Breast epithelium (tissue), 4 donors: ENCODE measurements around the gene HILPDA. TPM values are rescaled to one million over a fixed set of nuclear protein-coding genes. Genes with fewer than 3 reads are reported as not detected.

Source experiments
- DNase-seq, 2 donors: peaks; one replicate each; pipeline ENCODE4 v3.0.0-alpha.2; 2019; ENCODE audit warnings: low spot score in 2 of 2
- H3K27ac ChIP-seq, 2 donors: fragments of 200-600 bp; sonication (generic) in 1 of 2; one replicate each; pipeline ENCODE4 v1.5.1; 2016 to 2019; ENCODE audit warnings: mild to moderate bottlenecking in 1 of 2
- H3K27me3 ChIP-seq, 2 donors: fragments of 200-600 bp; sonication (generic) in 1 of 2; one replicate each; pipeline versions ENCODE4 v1.5.1 to v1.6.0; 2017 to 2019; ENCODE audit warnings: control low read depth in 1 of 2, mild to moderate bottlenecking in 1 of 2
- H3K36me3 ChIP-seq: fragments of 200-600 bp; one replicate; pipeline ENCODE4 v1.5.1; 2019
- H3K4me1 ChIP-seq, 2 donors: fragments of 200-600 bp; sonication (generic); one replicate each; pipeline ENCODE4 v1.5.1; 2016 to 2019; ENCODE audit warnings: control low read depth in 1 of 2
- H3K4me3 ChIP-seq, 3 donors: fragments of 200-600 bp; sonication (generic); 1 replicate in 2 of 3; 2 replicates in 1 of 3; pipeline ENCODE4 v1.5.1; 2016 to 2019; ENCODE audit warnings: mild to moderate bottlenecking in 3 of 3, moderate library complexity in 2 of 3
- H3K9me3 ChIP-seq, 2 donors: fragments of 200-600 bp; sonication (generic) in 1 of 2; one replicate each; pipeline ENCODE4 v1.5.1; 2016 to 2019; ENCODE audit warnings: control low read depth in 1 of 2
- POLR2A ChIP-seq: fragments of 450-650 bp; IDR thresholded peaks from one replicate; pipeline ENCODE4 v1.6.1; 2016; ENCODE audit warnings: antibody characterized with exemption, mild to moderate bottlenecking, moderate library complexity
- POLR2AphosphoS5 ChIP-seq, 3 donors: sonication (generic); formaldehyde crosslinking; IDR thresholded peaks; one replicate each; pipeline ENCODE4 v1.6.1; 2017; ENCODE audit warnings: antibody characterized with exemption in 3 of 3
- intact Hi-C: fragments of 100-400 bp; cut with DNase I; formaldehyde crosslinking; loops from one replicate; pipeline ENCODE4 v1.15.1; 2023; ENCODE audit warnings: low total_unique reads
- total RNA-seq, 3 donors: library from RNA; depleted of rRNA; stranded (reverse); fragments of >200 nt; gene quantifications; one replicate each; pipeline ENCODE4 v1.1.0, GENCODE V29; 2016
- TF ChIP-seq, protein P1 (sequence below), 3 donors: fragments of 450-650 bp; IDR thresholded peaks; one replicate each; pipeline ENCODE4 v1.5.1; 2016 to 2017; ENCODE audit warnings: antibody characterized with exemption in 3 of 3, mild to moderate bottlenecking in 3 of 3, moderate library complexity in 3 of 3

Gene HILPDA
- total RNA-seq, 3 donors from 2014 or later = 25.3 to 34.4 (median 27.7) TPM

DNA sequence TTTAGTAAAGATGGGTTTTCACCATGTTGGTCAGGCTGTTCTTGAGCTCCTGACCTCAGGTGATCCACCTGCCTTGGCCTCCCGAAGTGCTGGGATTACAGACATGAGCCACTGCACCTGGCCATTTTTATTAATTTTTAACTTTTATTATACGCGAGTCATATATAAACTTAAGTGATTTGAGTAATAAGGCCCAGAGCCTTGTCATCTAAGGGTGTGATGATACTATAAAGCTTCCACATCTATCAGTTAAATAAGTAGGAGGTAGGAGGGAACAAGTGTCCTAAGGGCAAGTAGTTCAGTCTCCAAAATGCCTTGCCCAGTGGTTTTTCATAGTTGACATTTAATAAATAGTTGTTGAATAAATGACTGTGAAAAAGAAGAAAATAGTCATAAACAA lies 13.3 kb upstream of the HILPDA start:
- Histone ChIP-seq H3K4me3 (no peak overlapping the region), H3K36me3 (no peaks in the 10 kb centered on the region), H3K27ac (no peak overlapping the region), H3K9me3 (no peaks in the 10 kb centered on the region), H3K4me1 (no peaks in the 10 kb centered on the region), H3K27me3 (no peaks in the 10 kb centered on the region)
- intact Hi-C loops = no loop called here
- no peak for DNase-seq
- TF ChIP-seq, protein P1, sequence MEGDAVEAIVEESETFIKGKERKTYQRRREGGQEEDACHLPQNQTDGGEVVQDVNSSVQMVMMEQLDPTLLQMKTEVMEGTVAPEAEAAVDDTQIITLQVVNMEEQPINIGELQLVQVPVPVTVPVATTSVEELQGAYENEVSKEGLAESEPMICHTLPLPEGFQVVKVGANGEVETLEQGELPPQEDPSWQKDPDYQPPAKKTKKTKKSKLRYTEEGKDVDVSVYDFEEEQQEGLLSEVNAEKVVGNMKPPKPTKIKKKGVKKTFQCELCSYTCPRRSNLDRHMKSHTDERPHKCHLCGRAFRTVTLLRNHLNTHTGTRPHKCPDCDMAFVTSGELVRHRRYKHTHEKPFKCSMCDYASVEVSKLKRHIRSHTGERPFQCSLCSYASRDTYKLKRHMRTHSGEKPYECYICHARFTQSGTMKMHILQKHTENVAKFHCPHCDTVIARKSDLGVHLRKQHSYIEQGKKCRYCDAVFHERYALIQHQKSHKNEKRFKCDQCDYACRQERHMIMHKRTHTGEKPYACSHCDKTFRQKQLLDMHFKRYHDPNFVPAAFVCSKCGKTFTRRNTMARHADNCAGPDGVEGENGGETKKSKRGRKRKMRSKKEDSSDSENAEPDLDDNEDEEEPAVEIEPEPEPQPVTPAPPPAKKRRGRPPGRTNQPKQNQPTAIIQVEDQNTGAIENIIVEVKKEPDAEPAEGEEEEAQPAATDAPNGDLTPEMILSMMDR (IDR thresholded peaks at IDR 0.05) = no peak
- TF ChIP-seq POLR2AphosphoS5 (IDR thresholded peaks at IDR 0.05) = no peak
- TF ChIP-seq POLR2A = no peak

DNA sequence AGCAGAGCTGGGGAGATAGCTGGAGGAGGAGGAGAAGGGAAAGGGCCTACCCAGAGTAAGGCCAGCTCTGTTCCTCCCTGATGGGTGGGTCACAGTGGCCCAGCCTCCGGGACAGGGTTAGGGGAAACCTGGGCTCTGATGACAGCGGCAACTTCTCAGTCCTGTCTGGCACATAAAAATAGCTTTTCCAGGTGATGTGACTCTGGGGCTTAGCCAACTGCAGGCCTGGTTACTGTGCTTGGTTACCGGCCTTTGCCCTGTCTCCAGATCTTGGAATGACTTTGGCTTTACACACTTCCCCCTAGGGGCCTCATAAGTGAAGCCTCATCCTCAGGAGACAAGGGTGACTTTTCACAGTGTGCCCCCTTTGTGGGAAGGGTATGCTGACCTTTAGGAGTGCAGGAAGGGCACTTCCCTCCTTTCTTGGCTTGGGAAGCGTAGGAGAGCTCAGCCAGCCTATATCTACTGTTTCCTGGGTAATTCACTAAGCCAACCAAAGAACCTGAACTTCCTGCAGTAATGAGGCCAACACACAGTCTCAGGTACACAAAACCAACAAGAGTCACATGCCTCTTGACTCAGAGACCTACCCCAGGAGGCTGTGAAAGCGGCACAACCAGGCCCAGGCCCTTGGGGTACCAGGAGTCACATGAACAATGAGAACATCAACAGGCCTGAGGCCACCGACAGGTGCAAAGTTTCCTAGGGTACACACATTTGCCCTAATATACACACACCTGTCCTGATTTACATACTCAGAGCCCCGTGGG lies 11.7 kb upstream of the HILPDA start:
- Histone ChIP-seq H3K27ac (peak overlapping the region; percentile 52 to 70), H3K36me3 (no peaks in the 10 kb centered on the region), H3K4me3 (no peak overlapping the region), H3K9me3 (no peaks in the 10 kb centered on the region), H3K4me1 (no peaks in the 10 kb centered on the region), H3K27me3 (no peaks in the 10 kb centered on the region)
- intact Hi-C loops = no loop called here
- TF ChIP-seq, protein P1 (IDR thresholded peaks at IDR 0.05) = no peak
- TF ChIP-seq POLR2A (no peak), POLR2AphosphoS5 (IDR thresholded peaks at IDR 0.05) (no peak)
- DNase-seq = peak; percentile 26 to 67

DNA sequence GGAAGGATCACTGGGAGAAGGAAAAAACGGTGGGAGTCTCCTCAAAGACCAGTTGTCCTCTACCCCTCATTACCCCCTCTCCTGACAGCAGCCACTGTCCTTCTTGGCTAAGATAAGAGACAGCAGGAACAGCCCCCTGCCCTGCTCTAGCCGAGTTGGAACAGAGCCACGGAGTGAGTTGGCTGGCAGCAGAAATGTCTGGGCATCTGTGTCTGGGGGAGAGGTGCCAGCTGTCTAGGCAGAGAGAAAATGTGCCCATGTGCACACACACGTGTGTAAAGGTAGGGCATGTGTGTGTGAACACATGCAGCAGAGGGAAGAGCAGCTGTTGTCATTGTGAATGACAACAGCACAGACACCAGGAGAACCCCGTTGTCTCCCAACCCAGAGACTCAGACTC lies 9.4 kb upstream of the HILPDA start:
- Histone ChIP-seq H3K36me3 (no peaks in the 10 kb centered on the region), H3K4me3 (no peak overlapping the region), H3K27me3 (no peaks in the 10 kb centered on the region), H3K4me1 (no peaks in the 10 kb centered on the region), H3K9me3 (no peaks in the 10 kb centered on the region), H3K27ac (no peak overlapping the region)
- no peak for DNase-seq
- TF ChIP-seq, protein P1 (IDR thresholded peaks at IDR 0.05) = no peak
- TF ChIP-seq POLR2A (no peak), POLR2AphosphoS5 (IDR thresholded peaks at IDR 0.05) (no peak)
- intact Hi-C loops = no loop called here

DNA sequence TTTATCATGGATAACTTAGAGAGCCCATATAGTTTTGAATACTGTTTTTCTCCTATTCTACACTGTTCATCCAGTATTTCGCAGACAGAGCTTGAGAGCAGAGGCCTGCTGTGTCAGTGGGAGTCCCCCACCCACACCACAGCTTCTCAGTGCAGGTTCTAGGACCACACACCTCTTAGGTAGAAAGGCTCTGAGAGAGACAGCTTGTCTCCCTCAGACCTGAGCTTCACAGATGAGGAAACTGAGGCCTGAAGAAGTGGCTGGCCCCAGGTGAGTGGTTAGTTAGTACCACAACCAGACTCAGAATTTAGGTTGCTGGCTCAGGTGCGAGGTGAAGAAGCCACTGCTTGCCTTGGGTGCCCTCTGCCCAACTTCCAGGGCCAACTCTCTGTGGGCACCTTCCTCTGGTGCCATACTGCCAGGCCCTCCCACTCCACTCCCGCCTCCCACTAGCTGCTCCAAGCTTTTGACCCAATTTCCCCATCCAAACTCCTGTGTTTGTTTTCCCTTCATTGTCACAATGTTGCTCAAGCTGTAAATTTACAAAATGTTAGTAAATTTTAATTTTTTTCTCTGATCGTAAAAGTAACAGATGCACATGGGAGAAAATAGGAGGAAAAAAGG lies 7.6 kb upstream of the HILPDA start:
- H3K4me1 ChIP-seq = no peaks in the 10 kb centered on the region
- intact Hi-C loops = no loop called here
- no peaks in the 10 kb centered on the region for H3K27me3 ChIP-seq
- DNase-seq = no peak
- H3K9me3 ChIP-seq = no peaks in the 10 kb centered on the region
- no peak overlapping the region for H3K27ac ChIP-seq
- no peaks in the 10 kb centered on the region for H3K36me3 ChIP-seq
- TF ChIP-seq, protein P1 (IDR thresholded peaks at IDR 0.05) = no peak
- TF ChIP-seq POLR2AphosphoS5 (IDR thresholded peaks at IDR 0.05) (no peak), POLR2A (no peak)
- H3K4me3 ChIP-seq = no peak overlapping the region

DNA sequence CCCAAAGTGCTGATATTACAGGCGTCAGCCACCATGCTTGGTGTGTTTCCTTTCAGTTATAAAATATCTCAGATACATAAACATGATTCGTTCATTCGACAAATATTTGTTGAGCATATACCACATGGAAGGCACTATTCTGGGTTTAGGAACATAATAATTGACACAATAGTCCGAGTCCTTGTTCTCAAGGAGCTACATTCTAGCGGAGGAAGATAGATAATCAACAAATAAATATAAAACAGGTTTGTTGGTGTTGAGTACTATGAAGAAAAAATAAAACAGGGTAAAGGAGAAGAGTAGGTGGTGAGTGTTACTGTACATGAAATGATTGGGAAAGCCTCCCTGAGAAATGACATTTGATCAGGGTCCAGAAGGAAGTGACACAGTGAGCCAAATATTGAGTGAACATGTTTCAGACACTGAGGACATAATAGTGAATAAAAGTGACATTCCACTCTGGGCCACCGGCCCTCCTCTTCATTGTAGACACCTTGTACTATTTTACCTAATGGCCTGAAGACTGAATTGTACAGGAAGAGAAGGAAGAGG lies 6.9 kb upstream of the HILPDA start:
- no peaks in the 10 kb centered on the region for H3K36me3 ChIP-seq
- H3K27me3 ChIP-seq = no peaks in the 10 kb centered on the region
- H3K4me3 ChIP-seq = no peak overlapping the region
- DNase-seq = no peak
- no peaks in the 10 kb centered on the region for H3K4me1 ChIP-seq
- H3K27ac ChIP-seq = no peak overlapping the region
- intact Hi-C loops = no loop called here
- TF ChIP-seq, protein P1 (IDR thresholded peaks at IDR 0.05) = no peak
- no peak for TF ChIP-seq POLR2A
- no peak for TF ChIP-seq POLR2AphosphoS5 (IDR thresholded peaks at IDR 0.05)
- no peaks in the 10 kb centered on the region for H3K9me3 ChIP-seq
